Right atrium auricular region (tissue), 2 donors: Measurements from ENCODE around the gene EIF4E3. TPM values are rescaled to one million over a fixed set of nuclear protein-coding genes. Genes with fewer than 3 reads are reported as not detected.

ENCODE experiments used
- DNase-seq: peaks from one replicate; pipeline ENCODE4 v3.0.0-alpha.2; 2019; ENCODE audit warnings: low spot score
- H3K27ac ChIP-seq, 2 donors: fragments of 200-600 bp; sonication (generic); 1 replicate in 1 of 2; 2 replicates in 1 of 2; pipeline ENCODE4 v1.5.1; 2016 to 2019
- H3K27me3 ChIP-seq, 2 donors: fragments of 200-600 bp; sonication (generic); one replicate each; pipeline versions ENCODE4 v1.5.1 to v1.6.0; 2017 to 2019
- H3K36me3 ChIP-seq: fragments of 200-600 bp; sonication (generic); one replicate; pipeline ENCODE4 v1.5.1; 2016
- H3K4me1 ChIP-seq, 2 donors: fragments of 200-600 bp; sonication (generic); one replicate each; pipeline versions ENCODE4 v1.5.1 to v1.6.0; 2017 to 2019
- H3K4me3 ChIP-seq, 2 donors: fragments of 200-600 bp; sonication (generic); 1 replicate in 1 of 2; 2 replicates in 1 of 2; pipeline ENCODE4 v1.5.1; 2017 to 2019; ENCODE audit warnings: mild to moderate bottlenecking in 1 of 2, moderate library complexity in 1 of 2
- H3K9me3 ChIP-seq, 2 donors: fragments of 200-600 bp; sonication (generic); one replicate each; pipeline ENCODE4 v1.5.1; 2019
- CTCF ChIP-seq, 2 donors: fragments of 200-600 bp; sonication (generic); IDR thresholded peaks; one replicate each; pipeline ENCODE4 v1.5.1; 2019; ENCODE audit warnings: antibody characterized with exemption in 2 of 2
- total RNA-seq, 2 donors: library from RNA; depleted of rRNA; stranded (reverse); fragments of >200 nt; gene quantifications; one replicate each; pipeline ENCODE4 v1.1.0, GENCODE V29; 2016

The EIF4E3 gene
- total RNA-seq, 2 donors from 2014 or later = 18.2 to 23.3 TPM

GRCh38 chr3:71721651-71722157 lies 3.5 kb downstream of the EIF4E3 start:
- no peaks in the 10 kb centered on the region for H3K27me3 ChIP-seq
- no peak for TF ChIP-seq CTCF (IDR thresholded peaks at IDR 0.05)
- DNase-seq = no peak
- peaks cover 0 to 17% of the 10 kb centered on the region in 2 donors for H3K4me1 ChIP-seq
- H3K4me3 ChIP-seq = no peak overlapping the region
- H3K9me3 ChIP-seq = no peaks in the 10 kb centered on the region
- H3K36me3 ChIP-seq = no peaks in the 10 kb centered on the region
- H3K27ac ChIP-seq = no peak overlapping the region

GRCh38 chr3:71721002-71721401 lies 4.2 kb downstream of the EIF4E3 start:
- no peak overlapping the region for H3K4me3 ChIP-seq
- H3K27ac ChIP-seq = no peak overlapping the region
- H3K36me3 ChIP-seq = no peaks in the 10 kb centered on the region
- no peaks in the 10 kb centered on the region for H3K27me3 ChIP-seq
- peaks cover 0 to 17% of the 10 kb centered on the region in 2 donors for H3K4me1 ChIP-seq
- H3K9me3 ChIP-seq = no peaks in the 10 kb centered on the region
- DNase-seq = no peak
- no peak for TF ChIP-seq CTCF (IDR thresholded peaks at IDR 0.05)

- TF ChIP-seq CTCF (IDR thresholded peaks at IDR 0.05) = no peak
- no peak for DNase-seq
- H3K27me3 ChIP-seq = no peaks in the 10 kb centered on the region
- peaks cover 0 to 4% of the 10 kb centered on the region in 2 donors for H3K4me1 ChIP-seq
- H3K27ac ChIP-seq = no peak overlapping the region
- no peaks in the 10 kb centered on the region for H3K36me3 ChIP-seq
- no peaks in the 10 kb centered on the region for H3K9me3 ChIP-seq
- H3K4me3 ChIP-seq = no peak overlapping the region
These were observed 7.1 kb downstream of the EIF4E3 start for GRCh38 chr3:71718072-71718471.

- H3K9me3 ChIP-seq = no peaks in the 10 kb centered on the region
- DNase-seq = no peak
- no peak overlapping the region for H3K27ac ChIP-seq
- peaks cover 0 to 4% of the 10 kb centered on the region in 2 donors for H3K4me1 ChIP-seq
- H3K27me3 ChIP-seq = no peaks in the 10 kb centered on the region
- peaks cover 6% of the 10 kb centered on the region for H3K36me3 ChIP-seq
- H3K4me3 ChIP-seq = no peak overlapping the region
- TF ChIP-seq CTCF (IDR thresholded peaks at IDR 0.05) = no peak
These were observed 10.6 kb downstream of the EIF4E3 start for GRCh38 chr3:71714595-71714994.

GRCh38 chr3:71713041-71713440 lies 12.2 kb downstream of the EIF4E3 start:
- H3K4me3 ChIP-seq = no peak overlapping the region
- TF ChIP-seq CTCF (IDR thresholded peaks at IDR 0.05) = no peak
- no peaks in the 10 kb centered on the region for H3K27me3 ChIP-seq
- peaks cover 0 to 10% of the 10 kb centered on the region in 2 donors for H3K4me1 ChIP-seq
- H3K9me3 ChIP-seq = no peaks in the 10 kb centered on the region
- H3K27ac ChIP-seq = no peak overlapping the region
- peaks cover 8% of the 10 kb centered on the region for H3K36me3 ChIP-seq
- DNase-seq = no peak

- peaks cover 8% of the 10 kb centered on the region for H3K36me3 ChIP-seq
- peak; percentile 48 to 76 for TF ChIP-seq CTCF (IDR thresholded peaks at IDR 0.05)
- H3K27me3 ChIP-seq = no peaks in the 10 kb centered on the region
- no peak overlapping the region for H3K27ac ChIP-seq
- no peak for DNase-seq
- no peaks in the 10 kb centered on the region for H3K9me3 ChIP-seq
- no peak overlapping the region for H3K4me3 ChIP-seq
- H3K4me1 ChIP-seq = peaks cover 0 to 10% of the 10 kb centered on the region in 2 donors
These were observed 14.2 kb downstream of the EIF4E3 start for GRCh38 chr3:71710906-71711494.
